ENCODE data around the gene GSK3B.

Gene GSK3B

GRCh38 chr3:119927190-119927589, 167.1 kb downstream of the GSK3B start:
- Histone ChIP-seq H3K4me3 (ENCODE audit: low read length) (no peak overlapping the region), H3K27me3 (replicated peaks; ENCODE audit: insufficient read depth, low read length) (no peaks in the 10 kb centered on the region), H3K79me2 (ENCODE audit: low read length) (peaks cover 69% of the 10 kb centered on the region), H4K20me1 (ENCODE audit: insufficient read depth, low read length) (no peaks in the 10 kb centered on the region), H3K4me2 (ENCODE audit: low read depth, low read length) (no peak overlapping the region), H3K36me3 (replicated peaks; ENCODE audit: insufficient read depth, low read length) (no peaks in the 10 kb centered on the region; the same call in 1 of the 2 replicates), H3K9me3 (replicated peaks; ENCODE audit: insufficient read depth, low read length) (no peaks in the 10 kb centered on the region), H3K4me1 (ENCODE audit: low read length) (peaks cover 7% of the 10 kb centered on the region; the same call in 1 of the 2 replicates), H3K9ac (ENCODE audit: low read length) (no peak overlapping the region), H3F3A (ENCODE audit: insufficient read depth, low read length) (no peaks in the 10 kb centered on the region), H3K27ac (ENCODE audit: low read length) (no peak overlapping the region), H2AFZ (ENCODE audit: low read length) (no peak overlapping the region), H3K9me2 (replicated peaks; ENCODE audit: insufficient read depth, low read length) (no peaks in the 10 kb centered on the region)
- TF ChIP-seq, protein P1, sequence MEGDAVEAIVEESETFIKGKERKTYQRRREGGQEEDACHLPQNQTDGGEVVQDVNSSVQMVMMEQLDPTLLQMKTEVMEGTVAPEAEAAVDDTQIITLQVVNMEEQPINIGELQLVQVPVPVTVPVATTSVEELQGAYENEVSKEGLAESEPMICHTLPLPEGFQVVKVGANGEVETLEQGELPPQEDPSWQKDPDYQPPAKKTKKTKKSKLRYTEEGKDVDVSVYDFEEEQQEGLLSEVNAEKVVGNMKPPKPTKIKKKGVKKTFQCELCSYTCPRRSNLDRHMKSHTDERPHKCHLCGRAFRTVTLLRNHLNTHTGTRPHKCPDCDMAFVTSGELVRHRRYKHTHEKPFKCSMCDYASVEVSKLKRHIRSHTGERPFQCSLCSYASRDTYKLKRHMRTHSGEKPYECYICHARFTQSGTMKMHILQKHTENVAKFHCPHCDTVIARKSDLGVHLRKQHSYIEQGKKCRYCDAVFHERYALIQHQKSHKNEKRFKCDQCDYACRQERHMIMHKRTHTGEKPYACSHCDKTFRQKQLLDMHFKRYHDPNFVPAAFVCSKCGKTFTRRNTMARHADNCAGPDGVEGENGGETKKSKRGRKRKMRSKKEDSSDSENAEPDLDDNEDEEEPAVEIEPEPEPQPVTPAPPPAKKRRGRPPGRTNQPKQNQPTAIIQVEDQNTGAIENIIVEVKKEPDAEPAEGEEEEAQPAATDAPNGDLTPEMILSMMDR (IDR thresholded peaks at IDR 0.05; ENCODE audit: low read length) = no peak
- TF ChIP-seq EZH2 (optimal IDR thresholded peaks at IDR 0.05; ENCODE audit: low read depth, low read length) = no peak
- no peak for DNase-seq

DNA sequence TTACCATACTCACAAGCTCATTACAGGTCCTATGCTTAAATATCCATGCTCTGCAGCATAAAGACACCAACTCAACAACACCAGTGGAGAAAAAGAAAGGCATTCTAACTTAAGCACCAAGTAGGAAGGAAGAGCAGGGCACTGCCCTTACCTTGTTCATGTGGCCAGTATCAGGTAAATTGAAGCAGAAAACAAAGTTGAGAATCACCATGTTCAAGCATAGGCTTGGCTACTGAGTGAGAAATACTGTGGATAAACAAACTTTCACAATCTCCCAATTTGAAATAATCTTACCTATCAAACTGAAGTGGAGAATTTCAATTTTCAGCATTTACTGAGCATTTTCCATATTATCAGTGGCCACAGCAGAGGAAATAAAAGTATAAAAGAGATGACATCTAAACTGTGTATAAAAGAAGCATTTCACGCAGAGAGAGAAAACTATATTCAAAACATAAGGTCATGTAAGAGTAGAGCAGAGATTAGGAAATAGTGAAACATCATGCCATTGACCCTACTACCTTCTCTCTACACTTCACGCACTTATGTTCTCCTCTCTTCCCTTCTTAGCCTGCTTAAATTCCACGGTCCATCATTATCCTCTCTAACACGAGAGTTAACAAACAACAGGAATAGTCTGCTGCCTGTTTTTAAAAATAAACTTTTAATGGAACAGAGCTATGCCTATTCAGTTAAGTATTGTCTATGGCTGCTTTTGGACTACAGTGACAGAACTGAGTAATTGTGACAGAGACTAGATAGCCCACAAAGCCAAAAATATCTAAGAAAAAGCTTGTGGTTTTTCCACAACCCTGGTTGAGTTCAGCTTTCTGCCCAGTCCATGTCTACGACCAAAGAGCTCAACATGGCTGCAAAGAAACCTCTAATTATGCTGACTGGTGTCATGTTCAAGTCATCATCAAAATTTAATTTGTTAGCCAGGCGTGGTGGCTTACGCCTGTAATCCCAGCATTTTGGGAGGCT, 169.8 kb downstream of the GSK3B start:
- H3K27me3 ChIP-seq (replicated peaks; ENCODE audit: insufficient read depth, low read length) = no peaks in the 10 kb centered on the region
- no peaks in the 10 kb centered on the region for H3K9me3 ChIP-seq (replicated peaks; ENCODE audit: insufficient read depth, low read length)
- H3K79me2 ChIP-seq (ENCODE audit: low read length) = peaks cover 49% of the 10 kb centered on the region
- H4K20me1 ChIP-seq (ENCODE audit: insufficient read depth, low read length) = no peaks in the 10 kb centered on the region
- no peaks in the 10 kb centered on the region for H3K9me2 ChIP-seq (replicated peaks; ENCODE audit: insufficient read depth, low read length)
- H3F3A ChIP-seq (ENCODE audit: insufficient read depth, low read length) = no peaks in the 10 kb centered on the region
- H3K27ac ChIP-seq (ENCODE audit: low read length) = no peak overlapping the region
- no peak for TF ChIP-seq EZH2phosphoT487 (IDR thresholded peaks at IDR 0.05; ENCODE audit: low read length)
- H2AFZ ChIP-seq (ENCODE audit: low read length) = no peak overlapping the region
- H3K4me3 ChIP-seq (ENCODE audit: low read length) = no peak overlapping the region
- H3K9ac ChIP-seq (ENCODE audit: low read length) = no peak overlapping the region
- H3K4me1 ChIP-seq (ENCODE audit: low read length) = peaks cover 7% of the 10 kb centered on the region; the same call in 1 of the 2 replicates
- DNase-seq = no peak
- H3K36me3 ChIP-seq (replicated peaks; ENCODE audit: insufficient read depth, low read length) = no peaks in the 10 kb centered on the region; the same call in 1 of the 2 replicates
- H3K4me2 ChIP-seq (ENCODE audit: low read depth, low read length) = no peak overlapping the region

DNA sequence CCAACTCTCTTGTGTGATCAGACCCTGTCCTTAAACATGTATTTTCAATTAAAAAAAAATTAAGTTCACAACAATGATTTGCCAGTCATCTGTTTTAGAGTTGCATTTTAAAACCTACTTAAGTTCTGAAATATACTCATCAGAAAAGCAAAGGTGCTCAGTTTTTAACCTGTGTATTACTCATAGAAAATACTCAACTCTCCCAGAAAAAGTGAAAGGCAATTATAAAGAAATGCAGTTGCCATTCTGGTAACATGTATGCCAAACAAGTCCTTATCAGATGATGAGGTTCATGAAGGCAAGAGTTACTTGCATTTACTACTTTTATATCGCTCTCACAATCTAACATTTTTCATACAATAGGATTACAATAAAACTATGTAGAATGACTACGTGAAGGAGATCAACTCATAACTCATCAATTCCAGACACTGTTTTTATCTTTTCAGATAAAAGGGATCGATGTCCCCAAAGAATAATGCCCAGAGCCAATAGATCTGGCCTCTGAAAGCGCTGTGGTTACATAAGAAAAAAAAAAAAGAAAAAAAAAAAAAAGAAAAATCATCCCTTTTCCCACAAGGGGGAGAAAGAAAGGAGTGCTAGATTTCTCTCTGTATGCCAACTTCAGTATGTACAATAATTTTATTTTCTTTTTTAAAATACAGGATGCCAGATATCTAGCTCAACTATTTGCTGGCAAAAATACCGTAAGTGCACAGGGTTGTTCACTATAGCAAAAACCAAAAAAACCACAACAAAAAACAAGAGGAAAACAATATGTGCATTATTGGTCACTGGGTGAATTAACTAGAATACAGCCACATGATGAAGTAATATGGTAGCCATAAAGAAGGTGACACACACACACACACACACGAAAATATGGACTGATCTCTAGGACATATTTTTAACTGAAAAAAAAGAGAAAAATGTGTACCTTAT, 175.0 kb downstream of the GSK3B start:
- H3K4me1 ChIP-seq (ENCODE audit: low read length) = peaks cover 3% of the 10 kb centered on the region; the same call in 1 of the 2 replicates
- TF ChIP-seq EZH2phosphoT487 (IDR thresholded peaks at IDR 0.05; ENCODE audit: low read length) = no peak
- TF ChIP-seq, protein P1 (IDR thresholded peaks at IDR 0.05; ENCODE audit: low read length) = no peak
- no peak for TF ChIP-seq EZH2 (optimal IDR thresholded peaks at IDR 0.05; ENCODE audit: low read depth, low read length)
- H3F3A ChIP-seq (ENCODE audit: insufficient read depth, low read length) = no peaks in the 10 kb centered on the region
- no peaks in the 10 kb centered on the region for H3K9me3 ChIP-seq (replicated peaks; ENCODE audit: insufficient read depth, low read length)
- H3K79me2 ChIP-seq (ENCODE audit: low read length) = peaks cover 7% of the 10 kb centered on the region
- no peak overlapping the region for H3K27ac ChIP-seq (ENCODE audit: low read length)
- no peak overlapping the region for H3K4me2 ChIP-seq (ENCODE audit: low read depth, low read length)
- H2AFZ ChIP-seq (ENCODE audit: low read length) = no peak overlapping the region
- no peaks in the 10 kb centered on the region for H3K9me2 ChIP-seq (replicated peaks; ENCODE audit: insufficient read depth, low read length)
- H4K20me1 ChIP-seq (ENCODE audit: insufficient read depth, low read length) = no peaks in the 10 kb centered on the region
- H3K9ac ChIP-seq (ENCODE audit: low read length) = no peak overlapping the region
- no peak for DNase-seq
- no peak overlapping the region for H3K4me3 ChIP-seq (ENCODE audit: low read length)
- H3K36me3 ChIP-seq (replicated peaks; ENCODE audit: insufficient read depth, low read length) = no peaks in the 10 kb centered on the region; the same call in 1 of the 2 replicates
- H3K27me3 ChIP-seq (replicated peaks; ENCODE audit: insufficient read depth, low read length) = no peaks in the 10 kb centered on the region
